UCSD-AML1 (cell line): ENCODE measurements around the gene CRABP1.
"Not testable (repeated sequence)": the region's sequence is repeated elsewhere in the genome, so short reads cannot be mapped to it uniquely, and the experiment has no call there.

Source experiments
- DNase-seq: peaks from one replicate; lab custom pipeline; 2025; ENCODE audit not compliant: unreplicated experiment; lab: John Stamatoyannopoulos, UW

The CRABP1 gene

GRCh38 chr15:78369161-78369560 lies 29.0 kb downstream of the CRABP1 start:
- DNase-seq, result no peak

- no peak for DNase-seq
Observed at GRCh38 chr15:78370013-78370412, 29.9 kb downstream of the CRABP1 start.

GRCh38 chr15:78372880-78373279 lies 32.7 kb downstream of the CRABP1 start:
- DNase-seq, result no peak

- DNase-seq, result peak; percentile 60
Observed at GRCh38 chr15:78374436-78375393, 34.6 kb downstream of the CRABP1 start.

- DNase-seq, result not testable (repeated sequence)
Observed at GRCh38 chr15:78380143-78380542, 40.0 kb downstream of the CRABP1 start.

GRCh38 chr15:78382114-78382880 lies 42.1 kb downstream of the CRABP1 start:
- DNase-seq, result no peak

GRCh38 chr15:78384651-78385050 lies 44.5 kb downstream of the CRABP1 start:
- DNase-seq, result no peak

- no peak for DNase-seq
Observed at GRCh38 chr15:78387246-78388037, 47.3 kb downstream of the CRABP1 start.

- no peak for DNase-seq
Observed at GRCh38 chr15:78388865-78389264, 48.7 kb downstream of the CRABP1 start.

- DNase-seq, result no peak
Observed at GRCh38 chr15:78389322-78389721, 49.2 kb downstream of the CRABP1 start.

GRCh38 chr15:78389738-78390137 lies 49.6 kb downstream of the CRABP1 start:
- no peak for DNase-seq

- no peak for DNase-seq
Observed at GRCh38 chr15:78390242-78390641, 50.1 kb downstream of the CRABP1 start.

- DNase-seq, result no peak
Observed at GRCh38 chr15:78390826-78391225, 50.7 kb downstream of the CRABP1 start.

- DNase-seq, result no peak
Observed at GRCh38 chr15:78391781-78392180, 51.6 kb downstream of the CRABP1 start.

- DNase-seq, result no peak
Observed at GRCh38 chr15:78392430-78392829, 52.3 kb downstream of the CRABP1 start.

GRCh38 chr15:78393137-78393536 lies 53.0 kb downstream of the CRABP1 start:
- no peak for DNase-seq

GRCh38 chr15:78394026-78394425 lies 53.9 kb downstream of the CRABP1 start:
- DNase-seq, result no peak

GRCh38 chr15:78394981-78395616 lies 54.9 kb downstream of the CRABP1 start:
- DNase-seq, result no peak

- DNase-seq, result no peak
Observed at GRCh38 chr15:78396186-78396814, 56.1 kb downstream of the CRABP1 start.

- DNase-seq, result no peak
Observed at GRCh38 chr15:78396976-78397375, 56.8 kb downstream of the CRABP1 start.
